Neural cell (in vitro differentiated cells): ENCODE results near the gene PFDN6.

Experiments
- CTCF ChIP-seq: fragments of 450-650 bp; IDR thresholded peaks from 2 replicates; pipeline ENCODE4 v1.5.1; 2014; ENCODE audit warnings: antibody characterized with exemption, mild to moderate bottlenecking, moderate library complexity; ENCODE audit not compliant: poor library complexity, severe bottlenecking
- EZH2 ChIP-seq: fragments of 200-600, 300-800 bp; shearing (Covaris generic), sonication (generic); IDR thresholded peaks from 2 replicates; pipeline ENCODE4 v1.6.1; 2014; ENCODE audit warnings: antibody characterized with exemption, low read length, borderline replicate concordance, mild to moderate bottlenecking; ENCODE audit not compliant: insufficient read depth, poor library complexity, severe bottlenecking
- POLR2AphosphoS5 ChIP-seq: IDR thresholded peaks from 2 replicates; pipeline ENCODE4 v1.6.1; 2012
- RAD21 ChIP-seq: fragments of 450-650 bp; conservative IDR thresholded peaks from 2 replicates; pipeline ENCODE4 v1.6.1; 2014; ENCODE audit warnings: antibody characterized with exemption, mild to moderate bottlenecking, moderate library complexity

GRCh38 chr6:33288141-33288920 is 1.1 kb upstream of the PFDN6 start:
- no peak for TF ChIP-seq CTCF
- no peak for TF ChIP-seq EZH2
- TF ChIP-seq POLR2AphosphoS5: no peak
- TF ChIP-seq RAD21: no peak
